Measurements from ENCODE around the gene PZP.

Gene PZP

GRCh38 chr12:9122091-9122609, 86.0 kb downstream of the PZP start:
- no peak for DNase-seq

DNA sequence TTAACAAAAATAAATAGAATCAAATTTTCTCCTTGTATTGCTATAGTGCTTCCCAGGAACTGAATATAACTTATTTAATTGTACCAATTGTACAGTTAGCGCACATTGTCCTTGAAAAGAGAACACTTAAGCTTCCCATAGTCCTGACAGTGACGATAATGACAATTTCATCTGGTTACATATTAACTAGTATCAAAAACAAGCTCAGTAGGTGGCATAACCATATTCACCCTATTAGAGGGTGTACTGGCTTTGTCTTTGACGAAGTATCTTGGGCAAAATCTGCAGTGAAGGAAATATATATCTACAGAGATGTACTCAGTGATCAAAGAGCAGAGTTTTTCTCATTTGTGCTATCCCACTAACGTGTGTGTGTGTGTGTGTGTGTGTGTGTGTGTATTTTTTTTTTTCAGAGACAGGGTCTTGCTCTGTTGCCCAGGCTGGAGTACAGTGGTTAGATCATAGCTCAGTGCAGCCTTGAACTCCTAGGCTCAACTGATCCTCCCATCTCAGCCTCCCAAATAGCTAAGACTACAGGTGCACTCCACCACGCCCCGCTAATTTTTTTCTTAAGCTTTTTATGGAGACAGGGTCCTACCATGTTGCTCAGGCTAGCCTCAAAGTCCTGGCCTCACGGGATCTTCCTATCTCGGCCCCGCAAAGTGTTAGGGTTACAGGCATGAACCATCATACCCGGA, 87.6 kb downstream of the PZP start:
- DNase-seq: no peak

GRCh38 chr12:9118158-9118557, 90.0 kb downstream of the PZP start:
- DNase-seq: no peak

- peak; percentile 13 for DNase-seq
Measured at GRCh38 chr12:9115731-9116559, 92.2 kb downstream of the PZP start, which contains the start of gene A2M. A2M (minus strand) TSS chr12:9115919; CDS start chr12:9115849, 70 bp downstream.

DNA sequence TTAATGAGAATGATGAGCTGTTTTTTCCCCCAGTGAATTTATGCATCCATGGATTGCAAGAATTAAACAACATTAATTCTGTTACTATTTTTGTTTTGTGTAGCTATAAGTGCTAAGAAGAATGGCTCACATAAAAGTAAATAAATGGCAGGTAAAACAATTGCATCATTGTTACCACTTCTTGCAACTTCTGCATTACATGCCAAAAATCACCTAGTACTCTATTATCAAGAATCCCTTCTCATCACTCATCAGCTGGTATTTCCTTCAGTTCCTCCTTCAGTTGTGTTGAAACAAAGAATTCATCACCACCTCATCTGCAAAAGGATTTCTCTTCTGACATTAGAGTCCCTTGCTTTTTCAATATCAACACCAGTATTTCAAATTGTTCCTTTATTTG, 93.2 kb downstream of the PZP start:
- DNase-seq: no peak

GRCh38 chr12:9113987-9114309, 94.2 kb downstream of the PZP start:
- DNase-seq: no peak

- no peak for DNase-seq
Measured at GRCh38 chr12:9113296-9113986, 94.8 kb downstream of the PZP start.

GRCh38 chr12:9112076-9112853, 95.9 kb downstream of the PZP start:
- no peak for DNase-seq

DNA sequence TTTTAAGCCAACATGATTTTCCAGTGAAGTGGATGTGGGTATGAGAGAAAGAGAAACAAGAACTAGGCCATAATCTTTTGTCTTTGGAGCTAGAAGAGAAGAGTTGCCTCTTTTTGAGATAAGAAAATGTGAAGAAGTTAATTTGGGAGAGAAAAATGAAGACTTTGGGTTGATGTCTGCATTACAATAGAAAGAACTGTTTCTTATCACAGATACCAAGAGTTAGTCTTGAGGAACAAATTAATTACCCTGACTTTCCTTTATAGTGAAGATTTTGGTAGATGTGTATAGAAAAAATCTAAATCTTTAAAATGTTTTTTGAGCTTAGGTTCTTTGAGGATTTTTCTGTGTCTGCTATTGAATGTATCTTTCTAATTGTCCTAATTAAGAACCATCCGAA, 96.7 kb downstream of the PZP start:
- no peak for DNase-seq

GRCh38 chr12:9109737-9110491, 98.3 kb downstream of the PZP start:
- no peak for DNase-seq

DNA sequence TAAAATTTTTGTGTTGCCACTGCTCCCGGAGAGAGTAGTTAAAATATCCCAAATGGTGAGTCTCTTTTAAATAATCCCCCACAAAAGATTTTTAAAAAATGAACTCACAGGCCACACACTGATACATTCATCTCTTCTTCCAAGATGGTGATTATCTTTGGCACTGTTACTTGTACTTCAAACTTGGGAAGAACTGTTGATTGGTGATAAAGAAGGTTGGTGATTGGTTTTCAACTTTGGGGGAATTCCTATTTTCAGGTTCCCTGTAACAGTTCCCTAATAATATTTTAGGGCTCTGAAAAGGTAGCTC, 99.0 kb downstream of the PZP start:
- DNase-seq: no peak

GRCh38 chr12:9108504-9109212, 99.5 kb downstream of the PZP start:
- DNase-seq: no peak

- DNase-seq: no peak
Measured at GRCh38 chr12:9107542-9107873, 100.7 kb downstream of the PZP start.

- no peak for DNase-seq
Measured at GRCh38 chr12:9106610-9107541, 101.3 kb downstream of the PZP start.

DNA sequence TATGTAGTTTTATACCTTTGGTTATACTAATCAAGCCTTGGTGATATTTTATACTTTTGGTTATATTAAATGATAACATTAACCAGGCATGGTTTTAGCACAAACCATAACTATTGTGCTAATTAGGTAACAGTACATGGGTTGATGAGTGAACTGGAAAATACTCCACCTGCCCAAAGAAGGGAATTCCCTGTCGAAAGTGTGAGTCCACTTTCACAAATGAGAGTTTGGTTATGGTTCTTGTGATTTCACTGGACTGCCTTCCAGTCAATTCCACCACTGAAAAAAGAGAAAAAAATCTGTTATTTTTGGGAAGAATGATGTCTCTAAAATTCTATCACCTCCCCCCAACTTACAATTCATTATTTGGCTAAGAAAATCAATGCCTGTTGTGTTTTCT, 102.1 kb downstream of the PZP start:
- DNase-seq: no peak

GRCh38 chr12:9104767-9105423, 103.3 kb downstream of the PZP start:
- DNase-seq: no peak

- DNase-seq: no peak
Measured at GRCh38 chr12:9104087-9104486, 104.1 kb downstream of the PZP start.

GRCh38 chr12:9103050-9103849, 104.9 kb downstream of the PZP start:
- DNase-seq: no peak

GRCh38 chr12:9101018-9101687, 107.0 kb downstream of the PZP start:
- DNase-seq: no peak

Measured in HCEC 1CT (cell line).